GM21825 (cell line): ENCODE measurements around the gene ACSBG1.

Source experiments
- ATAC-seq: cut with Tn5 transposase; IDR thresholded peaks from one replicate; pipeline ENCODE4 v1.9.1; 2021; ENCODE audit warnings: mild to moderate bottlenecking, moderate library complexity; ENCODE audit not compliant: unreplicated experiment

Gene ACSBG1

DNA sequence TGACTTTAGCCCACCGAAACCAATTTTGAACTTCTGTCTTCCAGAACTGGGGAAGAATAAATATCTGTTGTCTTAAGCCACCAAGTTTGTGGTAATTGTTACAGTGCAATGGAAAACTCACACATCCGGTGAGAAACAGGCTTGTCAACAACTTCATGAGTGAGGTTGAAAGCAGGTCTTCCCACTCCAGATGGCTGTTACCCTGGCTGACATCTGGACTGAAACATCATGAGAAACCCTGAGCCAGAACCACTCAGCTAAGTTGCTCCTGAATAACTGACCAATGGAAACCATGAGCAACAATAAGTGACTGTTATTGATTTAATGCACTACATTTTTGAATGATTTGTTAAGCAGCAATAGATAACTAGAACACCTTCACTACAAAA is 10.3 kb downstream of the ACSBG1 start:
- ATAC-seq = no peak

DNA sequence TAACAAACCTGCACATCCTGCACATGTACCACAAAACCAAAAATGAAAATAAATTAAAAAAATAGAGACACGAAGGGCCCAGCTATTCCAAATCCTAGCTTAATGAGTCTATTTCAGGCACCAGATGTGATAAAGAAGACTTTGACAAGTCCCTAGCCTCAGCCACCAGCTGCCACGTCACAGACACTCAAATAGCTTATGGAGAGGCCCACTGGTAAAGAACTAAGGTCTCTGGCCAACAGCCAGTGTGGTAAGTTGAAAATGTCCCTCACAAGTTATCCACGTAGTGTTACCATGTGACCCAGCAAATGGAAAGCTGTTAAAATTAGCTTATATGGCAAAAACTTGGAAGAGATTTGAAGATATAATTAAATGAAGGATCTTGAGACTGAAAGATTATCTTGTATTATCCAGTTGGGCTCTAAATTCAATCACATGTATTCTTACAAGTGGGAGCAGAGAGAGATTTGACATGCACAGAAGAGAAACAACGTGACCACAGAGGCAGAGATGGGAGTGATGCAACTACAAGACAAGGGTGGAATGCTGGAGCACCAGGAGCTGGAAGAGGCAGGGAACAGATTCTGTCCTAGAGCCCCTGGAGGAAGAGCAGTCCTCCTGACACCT is 10.9 kb downstream of the ACSBG1 start:
- no peak for ATAC-seq

DNA sequence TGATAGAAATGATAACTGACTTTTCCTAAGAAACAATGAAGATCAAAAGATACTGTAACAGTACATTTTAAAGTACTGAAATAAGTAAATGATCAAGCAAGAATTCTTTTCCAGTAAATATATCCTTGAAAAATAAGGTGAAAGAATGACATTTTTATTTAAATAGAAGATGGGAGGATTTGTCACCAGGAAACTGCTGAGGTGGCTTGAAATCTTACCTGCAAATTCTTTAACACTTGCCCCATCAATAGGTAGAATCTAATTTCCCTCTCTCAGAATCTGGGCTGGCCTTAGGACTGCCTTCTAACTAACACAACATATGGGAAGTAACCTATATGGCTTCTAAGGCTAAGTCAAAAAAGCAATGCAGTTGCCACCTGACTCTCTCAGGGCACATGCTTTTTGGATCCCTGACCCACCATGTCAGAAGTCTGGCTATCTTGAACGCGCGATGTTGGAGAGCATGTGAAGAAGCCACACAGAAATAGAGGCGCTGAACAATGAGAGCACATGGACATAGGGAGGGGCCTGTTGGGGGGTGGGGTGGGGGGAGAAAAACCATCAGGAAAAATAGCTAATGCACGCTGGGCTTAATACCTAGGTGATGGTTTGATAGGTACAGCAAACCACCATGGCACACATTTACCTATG is 11.5 kb downstream of the ACSBG1 start:
- ATAC-seq = no peak

DNA sequence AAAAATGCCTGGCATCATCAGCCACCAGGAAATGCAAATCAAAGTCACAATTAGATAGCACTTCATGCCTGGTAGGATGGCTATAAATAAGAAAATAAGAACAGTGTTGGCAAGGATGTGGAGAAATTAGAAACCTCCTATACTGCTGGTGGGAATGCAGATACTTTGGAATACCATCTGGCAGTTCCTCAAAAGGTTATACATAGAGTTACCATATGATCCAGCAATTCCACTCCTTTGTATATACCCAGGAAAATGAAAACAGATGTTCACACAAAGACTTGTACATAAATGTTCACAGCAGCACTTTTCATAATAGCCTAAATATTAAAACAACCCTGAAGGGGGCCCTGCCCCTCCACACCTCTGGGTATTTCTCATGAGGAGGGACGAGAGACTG is 13.7 kb downstream of the ACSBG1 start:
- ATAC-seq = no peak

DNA sequence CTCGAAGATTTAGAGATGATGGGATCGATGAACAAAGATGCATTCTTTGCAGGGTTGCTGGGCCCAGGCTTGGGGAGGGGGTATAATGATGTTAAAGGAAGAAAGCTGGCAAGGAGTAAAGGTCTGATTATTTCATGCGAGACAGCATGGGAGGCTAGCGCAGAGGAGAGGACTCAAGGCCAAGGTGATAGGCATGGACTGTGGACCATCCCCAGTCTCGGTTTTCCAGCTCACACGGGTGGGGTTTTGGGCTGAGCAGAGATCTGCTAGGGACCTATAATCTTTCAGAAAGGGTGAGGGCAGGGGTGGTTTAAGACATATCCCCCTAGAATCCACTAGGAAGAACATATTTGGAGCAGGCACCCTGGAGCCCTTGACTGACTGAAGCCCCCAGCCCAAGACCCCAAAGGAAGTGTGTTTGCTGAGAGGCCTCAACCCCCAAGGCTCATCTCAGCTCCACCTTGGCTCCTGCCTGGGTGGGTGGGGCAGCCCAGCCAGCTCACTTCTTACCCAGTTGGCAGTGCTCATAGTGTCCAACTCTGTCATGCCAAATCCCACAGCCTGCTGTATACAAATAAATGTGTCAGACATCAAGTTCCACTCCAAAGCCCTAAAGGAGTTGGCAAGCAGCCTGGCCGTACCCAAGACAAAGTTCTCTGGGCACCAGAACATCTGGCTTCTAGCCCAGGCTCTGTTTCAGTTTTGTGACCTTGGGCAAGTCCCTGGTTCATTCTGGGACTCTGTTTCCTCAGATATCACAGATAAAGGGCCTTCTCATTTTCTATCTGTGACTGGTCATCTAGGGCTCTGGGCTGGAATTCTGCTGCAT is 17.9 kb downstream of the ACSBG1 start:
- no peak for ATAC-seq

DNA sequence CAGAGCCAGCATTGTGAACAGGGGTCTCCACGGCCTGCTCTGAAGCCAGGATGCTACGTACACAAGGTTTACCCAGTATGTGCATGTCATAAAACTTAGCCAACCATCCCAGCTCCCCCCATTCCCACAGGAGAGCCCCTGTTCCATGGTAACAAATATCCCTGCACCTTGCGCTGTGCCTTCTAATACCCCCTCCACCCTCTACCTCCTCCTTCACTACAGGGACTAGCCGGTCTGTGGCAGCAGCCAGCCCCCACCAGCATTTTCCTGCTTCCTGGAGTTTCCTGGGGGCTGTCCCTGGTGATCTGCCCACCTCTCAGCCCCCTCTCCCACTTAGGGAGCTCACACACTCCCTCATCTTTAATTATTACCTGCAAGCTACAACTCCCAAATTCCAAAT is 20.4 kb downstream of the ACSBG1 start:
- no peak for ATAC-seq

DNA sequence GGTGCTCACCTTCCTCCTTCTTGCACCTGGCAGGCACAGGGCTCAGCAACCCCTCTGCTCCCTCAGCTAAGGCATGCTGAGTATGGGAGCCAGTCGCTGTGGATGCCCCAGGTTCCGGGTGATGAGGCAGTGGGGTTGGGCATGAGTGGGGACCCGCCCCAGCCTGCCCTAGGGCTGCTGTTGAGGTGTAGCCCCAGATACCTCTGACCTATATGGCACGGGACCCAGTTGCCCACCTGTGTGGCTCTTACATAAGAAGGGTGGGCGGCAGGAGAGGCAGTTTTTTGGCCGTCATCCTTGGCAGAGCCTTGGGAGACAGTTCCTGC is 21.0 kb downstream of the ACSBG1 start:
- no peak for ATAC-seq

DNA sequence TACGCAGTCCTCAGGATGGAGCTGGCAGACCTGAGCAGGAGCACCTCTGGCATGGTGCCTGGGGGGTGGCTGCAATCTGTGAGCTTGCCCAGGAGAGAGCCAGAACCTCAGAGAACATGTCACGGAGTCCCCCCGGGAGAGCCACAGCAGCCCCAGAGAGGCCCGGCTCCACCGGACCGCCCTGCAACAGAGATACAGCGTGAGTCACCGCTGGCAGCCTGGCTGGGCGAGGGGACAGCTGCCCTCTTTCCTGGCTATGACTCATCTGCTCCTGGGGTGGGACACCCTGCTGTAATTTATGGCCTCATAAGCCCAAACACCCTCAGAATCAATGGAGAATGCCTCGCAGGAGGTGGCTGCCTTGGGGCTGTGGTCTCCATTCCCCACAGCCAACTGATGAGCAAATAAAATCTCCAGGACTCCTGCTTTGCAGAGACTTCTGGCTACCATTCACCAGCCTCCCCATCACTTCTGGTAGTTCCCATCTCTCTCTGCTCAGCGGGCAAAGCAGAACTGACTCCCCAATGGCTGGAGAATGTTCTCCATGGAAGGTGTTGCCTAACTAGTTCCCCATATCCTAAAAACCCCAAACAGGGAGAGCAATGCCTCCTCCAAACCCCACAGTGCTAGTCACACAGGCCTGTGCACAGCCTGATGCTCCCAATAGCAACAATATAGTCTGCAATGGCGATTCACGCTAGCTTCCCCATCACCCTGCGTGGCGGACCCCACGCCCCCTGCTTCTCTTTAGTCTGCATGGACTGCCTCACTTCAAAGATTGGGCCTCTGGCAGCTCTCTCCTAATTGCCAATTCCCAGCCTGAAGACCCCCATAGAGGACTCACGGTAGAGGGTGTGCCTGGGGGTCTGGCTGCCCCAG is 21.6 kb downstream of the ACSBG1 start:
- no peak for ATAC-seq

DNA sequence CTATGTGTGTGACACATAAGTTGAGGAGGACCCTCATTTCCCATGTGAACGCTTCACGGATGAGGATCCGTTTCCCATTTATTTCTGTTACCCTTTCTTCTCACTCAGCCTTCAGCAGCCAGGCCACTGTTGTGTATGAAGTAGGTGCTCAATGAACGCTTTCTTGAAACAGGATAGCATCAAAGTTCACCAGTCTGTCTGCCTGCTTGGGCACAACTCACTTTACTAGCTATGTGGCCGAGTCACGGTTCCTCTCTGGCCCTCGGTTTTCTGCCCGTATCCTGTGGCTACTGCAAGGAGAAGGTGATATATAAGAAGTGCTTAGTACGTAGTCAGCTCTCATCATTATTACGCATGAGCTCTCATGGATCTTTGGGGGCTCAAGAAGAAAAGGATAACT is 22.4 kb downstream of the ACSBG1 start:
- no peak for ATAC-seq

DNA sequence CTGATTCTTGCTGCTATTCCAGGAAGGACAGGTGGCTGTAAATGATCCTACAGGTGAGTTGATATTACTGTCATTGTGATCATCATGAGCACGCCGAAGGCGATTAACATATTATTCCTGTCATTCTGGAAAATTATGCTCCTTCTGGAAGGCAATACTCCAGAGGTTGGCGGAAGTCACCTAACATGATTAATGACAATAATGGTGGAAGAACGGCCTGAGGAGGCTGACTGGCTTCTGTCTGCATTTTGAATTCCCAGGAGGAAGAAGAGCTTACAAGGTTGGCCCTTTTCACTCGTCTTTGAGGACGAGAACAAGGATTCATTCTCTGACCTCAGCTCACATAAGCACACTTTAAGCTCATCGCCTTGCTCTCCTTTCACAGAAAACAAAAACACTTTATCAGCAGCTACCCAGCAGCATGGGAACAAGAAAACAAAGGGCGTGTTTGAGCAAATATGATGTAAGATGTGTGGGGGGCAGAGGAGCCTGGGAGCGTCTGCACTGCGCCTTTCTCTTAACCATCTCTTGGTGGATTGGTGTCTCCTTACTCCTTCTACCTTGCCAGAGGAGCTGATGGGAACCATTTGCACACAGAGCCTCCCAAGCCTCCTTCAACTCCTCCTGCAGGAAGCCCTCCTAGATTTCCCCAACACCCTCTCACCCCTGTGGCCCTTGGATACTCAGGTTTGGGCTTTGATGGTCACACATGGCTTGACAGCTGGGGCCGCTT is 23.0 kb downstream of the ACSBG1 start:
- no peak for ATAC-seq

DNA sequence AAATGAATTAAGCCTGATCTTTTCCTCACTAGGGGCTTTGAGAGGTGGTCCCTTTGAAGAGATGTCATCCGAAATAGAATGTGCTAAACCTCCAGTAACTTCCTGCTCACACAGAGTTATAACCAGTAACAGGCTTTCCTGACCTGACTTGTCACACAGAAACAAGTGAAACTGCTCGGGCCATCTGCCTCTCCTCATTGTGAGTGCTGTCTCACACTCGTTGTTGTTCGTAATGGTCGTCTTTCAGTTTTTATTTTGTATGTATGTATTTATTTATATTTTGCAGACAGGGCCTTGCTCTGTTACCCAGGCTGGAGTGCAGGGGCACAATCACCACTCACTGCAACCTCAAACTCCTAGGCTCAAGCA is 24.0 kb downstream of the ACSBG1 start:
- no peak for ATAC-seq

DNA sequence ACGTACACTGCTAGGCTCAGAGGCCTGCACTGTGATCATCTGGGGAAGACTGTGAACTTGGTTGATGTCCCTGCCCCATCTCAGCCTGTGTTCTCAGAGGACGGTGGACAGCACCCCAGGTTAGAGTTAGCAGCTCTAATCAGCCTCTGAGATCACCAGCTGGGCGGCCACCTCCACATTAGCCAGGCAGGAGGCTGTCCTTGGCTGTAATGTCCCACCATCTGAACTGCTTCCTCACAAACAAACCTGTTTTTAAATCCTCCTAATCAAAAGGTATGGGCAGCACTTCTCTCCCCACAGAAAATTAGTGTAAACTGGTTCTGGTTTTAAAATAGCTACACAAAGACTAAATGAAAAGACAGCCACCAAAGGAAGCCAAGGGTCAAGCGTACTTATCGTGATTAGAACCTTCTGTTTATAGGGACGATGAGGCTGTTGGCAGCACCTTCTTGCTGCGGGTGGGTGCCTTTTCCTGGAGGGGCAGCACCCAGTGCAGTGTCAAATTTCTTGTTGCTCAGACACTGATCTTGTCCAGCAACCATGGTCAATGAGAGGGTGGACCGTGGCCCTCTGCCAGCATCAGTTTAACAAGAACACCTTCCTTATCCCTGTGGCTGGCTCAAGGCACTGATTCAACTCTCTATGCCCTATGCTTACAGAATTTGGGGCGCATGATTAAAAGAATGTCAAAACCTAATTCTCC is 24.6 kb downstream of the ACSBG1 start:
- ATAC-seq = no peak

DNA sequence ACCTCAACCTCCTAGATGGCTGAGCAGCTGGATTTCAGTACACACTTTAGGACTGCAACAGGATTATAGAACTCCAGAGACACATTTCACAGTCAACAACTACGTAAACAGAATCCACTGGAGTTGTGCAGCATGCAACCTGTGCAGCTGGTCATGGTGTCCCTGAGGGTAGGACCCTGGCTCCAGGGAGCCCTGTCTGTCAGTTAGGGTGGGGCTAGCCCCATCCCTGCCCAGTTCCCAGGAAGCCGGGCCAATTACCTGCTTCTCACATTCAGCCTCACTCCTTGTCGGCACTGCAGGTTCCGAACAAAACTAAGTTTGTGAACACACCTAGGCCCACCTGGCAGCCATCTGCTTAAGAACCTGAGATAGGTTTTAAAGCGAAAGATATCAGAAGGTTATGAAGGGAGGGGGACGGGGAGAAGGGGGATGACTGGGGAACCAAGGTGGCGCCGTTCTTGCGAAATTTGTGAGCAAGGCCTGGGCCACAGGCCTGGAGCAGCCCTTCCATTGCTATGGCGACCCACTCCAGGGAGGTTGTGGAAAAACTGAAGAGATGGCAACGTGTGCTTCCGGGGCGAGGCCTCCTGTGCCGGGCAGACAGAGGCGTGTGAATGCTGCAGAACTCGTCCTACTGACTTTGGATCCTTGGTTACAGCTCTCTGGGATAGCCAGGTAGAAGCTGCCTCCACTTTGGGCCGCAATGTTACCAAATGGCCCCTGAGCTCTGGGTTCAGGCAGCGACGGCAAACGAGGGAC is 25.3 kb downstream of the ACSBG1 start:
- ATAC-seq = no peak

DNA sequence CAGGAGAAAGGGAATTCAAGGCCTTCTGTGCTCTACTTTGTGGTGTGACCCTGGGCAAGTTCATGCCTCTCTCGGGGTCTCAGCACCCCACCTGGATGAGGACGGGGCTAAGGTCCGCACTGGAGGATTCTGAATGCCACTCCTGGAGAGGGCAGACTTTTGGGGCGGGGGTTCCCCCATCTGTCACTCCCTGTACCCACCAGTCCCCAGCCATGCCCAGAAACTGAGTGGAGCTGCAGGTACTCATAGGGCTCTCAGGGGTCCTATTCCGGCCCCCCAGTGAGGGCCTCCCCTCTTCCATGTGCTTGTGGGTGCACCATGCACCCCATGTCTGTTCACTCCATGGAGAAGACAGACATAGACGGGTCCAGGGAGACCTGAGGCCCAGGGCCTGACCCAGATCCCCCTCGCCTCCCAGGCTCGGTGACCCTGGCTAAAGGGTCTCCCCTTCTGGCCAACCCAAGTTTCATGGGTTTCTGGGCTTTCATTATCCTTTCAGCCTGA is 26.0 kb downstream of the ACSBG1 start:
- no peak for ATAC-seq

DNA sequence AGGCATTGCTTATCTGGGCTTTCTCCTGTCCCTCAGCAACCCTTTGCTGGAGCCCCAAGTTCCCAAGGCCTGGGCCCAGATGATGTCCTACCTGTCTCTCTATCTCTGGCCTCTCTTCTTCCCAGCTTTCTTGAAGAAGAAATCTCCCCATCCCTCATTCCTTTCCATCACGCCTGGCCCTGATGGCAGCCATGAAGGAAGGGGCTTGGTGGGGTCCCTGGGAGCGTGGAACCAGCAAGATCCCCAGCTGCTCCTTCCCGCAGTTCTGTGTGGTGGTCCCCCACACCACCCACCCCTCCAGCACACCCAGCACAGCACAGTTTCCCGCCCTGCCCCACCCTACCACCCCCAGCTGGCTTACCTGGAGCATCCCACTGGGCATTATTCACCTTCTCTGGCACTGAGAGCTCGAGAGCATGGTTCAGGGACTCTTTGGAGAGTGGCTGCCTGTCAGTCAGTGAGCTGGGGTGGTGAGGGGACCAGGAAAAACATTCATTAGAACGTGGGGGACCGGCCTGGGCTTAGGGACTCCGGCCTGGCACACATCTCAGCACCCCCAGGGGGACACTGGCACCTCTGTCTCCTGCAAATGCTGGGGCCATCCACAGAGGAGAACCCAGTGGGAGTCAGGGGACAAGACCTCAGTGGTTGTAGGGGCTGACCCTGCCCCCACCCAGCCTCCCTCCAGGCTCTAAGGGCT is 26.6 kb downstream of the ACSBG1 start:
- ATAC-seq = no peak

DNA sequence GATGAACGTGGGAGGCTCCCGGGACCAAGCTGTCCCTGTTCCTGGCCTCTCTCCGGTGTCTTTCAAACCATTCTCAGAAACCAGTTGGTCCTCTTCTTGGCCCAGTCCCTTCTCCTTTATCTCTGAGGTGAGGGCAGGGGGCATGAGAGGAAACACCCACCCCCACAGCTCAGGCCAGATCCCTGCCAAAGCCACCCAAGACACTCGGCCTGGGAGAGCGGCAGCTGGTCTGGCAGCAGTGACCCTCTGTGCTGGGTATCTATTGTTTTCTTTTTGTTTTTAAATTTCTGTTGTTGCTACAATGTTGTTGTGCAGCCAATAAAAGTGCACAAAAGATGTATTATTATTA is 27.3 kb downstream of the ACSBG1 start:
- no peak for ATAC-seq

DNA sequence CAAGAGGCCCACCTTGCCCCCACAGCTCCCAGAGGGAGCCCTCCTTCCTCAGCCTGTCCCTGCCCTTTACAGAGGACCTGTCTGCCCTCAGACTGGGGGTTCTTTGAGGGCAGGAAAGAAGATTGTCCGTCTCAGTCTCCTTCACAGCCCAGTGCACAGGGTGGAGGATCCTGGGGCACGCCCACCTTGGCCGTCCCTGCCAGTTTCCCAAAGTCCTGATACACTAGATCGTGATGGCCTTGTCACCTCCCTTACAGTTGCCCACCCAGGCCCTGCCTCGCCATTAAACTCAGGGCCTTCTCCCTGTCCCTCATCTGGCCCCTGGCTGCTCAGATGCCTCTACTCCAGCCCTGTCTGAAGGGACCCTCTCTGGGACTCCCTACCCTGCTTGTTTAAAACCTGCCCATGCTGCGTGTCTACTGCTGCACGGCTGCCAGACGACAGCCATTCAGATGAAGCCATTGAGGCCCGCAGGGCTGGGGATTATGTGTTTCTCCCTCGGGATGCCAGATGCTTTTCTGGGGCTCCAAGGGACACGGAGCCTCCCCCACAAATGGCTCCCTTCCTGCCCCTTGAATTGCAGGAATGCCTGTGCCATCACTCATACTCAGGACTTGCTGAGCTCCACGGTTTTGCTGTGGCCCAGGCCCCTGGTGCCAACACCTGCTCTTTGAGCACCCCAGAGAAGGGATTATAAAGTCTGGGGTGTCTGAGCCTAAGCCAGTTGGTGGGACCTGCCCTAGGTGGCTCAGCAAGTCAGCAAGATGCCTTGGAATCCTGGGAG is 27.8 kb downstream of the ACSBG1 start:
- no peak for ATAC-seq

DNA sequence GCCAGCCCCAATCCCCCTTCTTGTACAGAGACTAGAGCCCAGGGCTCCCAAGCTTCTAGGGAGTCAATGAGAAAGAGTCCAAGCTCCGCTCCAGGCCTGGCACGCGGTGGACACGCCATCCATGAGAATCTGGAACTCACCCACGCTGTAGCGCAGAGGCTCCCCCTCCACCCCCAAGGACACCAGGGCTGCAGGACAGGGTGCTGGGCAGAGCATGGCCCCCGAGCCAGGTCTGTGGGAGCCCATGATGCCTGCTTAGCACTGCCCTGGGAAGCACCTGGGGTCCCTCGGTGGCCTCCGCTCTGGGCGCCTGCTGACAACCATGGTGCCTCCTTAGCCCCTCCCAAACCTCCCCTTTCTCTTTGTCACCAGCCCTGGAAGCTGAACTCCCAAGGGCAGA is 28.5 kb downstream of the ACSBG1 start:
- no peak for ATAC-seq
